Neural cell (in vitro differentiated cells): Measurements from ENCODE around the gene ARL14EPL.

Source experiments
- CTCF ChIP-seq: fragments of 450-650 bp; IDR thresholded peaks from 2 replicates; pipeline ENCODE4 v1.5.1; 2014; ENCODE audit warnings: antibody characterized with exemption, mild to moderate bottlenecking, moderate library complexity; ENCODE audit not compliant: poor library complexity, severe bottlenecking
- EP300 ChIP-seq: fragments of 450-650 bp; conservative IDR thresholded peaks from 2 replicates; pipeline ENCODE4 v1.6.1; 2014; ENCODE audit warnings: antibody characterized with exemption, mild to moderate bottlenecking, moderate library complexity; ENCODE audit not compliant: poor library complexity, severe bottlenecking
- EZH2 ChIP-seq: fragments of 200-600, 300-800 bp; shearing (Covaris generic), sonication (generic); IDR thresholded peaks from 2 replicates; pipeline ENCODE4 v1.6.1; 2014; ENCODE audit warnings: antibody characterized with exemption, low read length, borderline replicate concordance, mild to moderate bottlenecking; ENCODE audit not compliant: insufficient read depth, poor library complexity, severe bottlenecking
- POLR2AphosphoS5 ChIP-seq: IDR thresholded peaks from 2 replicates; pipeline ENCODE4 v1.6.1; 2012
- REST ChIP-seq: IDR thresholded peaks from 2 replicates; pipeline ENCODE4 v1.6.1; 2012; ENCODE audit warnings: borderline replicate concordance
- SMC3 ChIP-seq: fragments of 450-650 bp; conservative IDR thresholded peaks from 2 replicates; pipeline ENCODE4 v1.6.1; 2014; ENCODE audit warnings: antibody characterized with exemption, mild to moderate bottlenecking, moderate library complexity; ENCODE audit not compliant: poor library complexity
- TAF1 ChIP-seq: IDR thresholded peaks from 2 replicates; pipeline ENCODE4 v1.6.1; 2012; ENCODE audit warnings: low read depth

DNA sequence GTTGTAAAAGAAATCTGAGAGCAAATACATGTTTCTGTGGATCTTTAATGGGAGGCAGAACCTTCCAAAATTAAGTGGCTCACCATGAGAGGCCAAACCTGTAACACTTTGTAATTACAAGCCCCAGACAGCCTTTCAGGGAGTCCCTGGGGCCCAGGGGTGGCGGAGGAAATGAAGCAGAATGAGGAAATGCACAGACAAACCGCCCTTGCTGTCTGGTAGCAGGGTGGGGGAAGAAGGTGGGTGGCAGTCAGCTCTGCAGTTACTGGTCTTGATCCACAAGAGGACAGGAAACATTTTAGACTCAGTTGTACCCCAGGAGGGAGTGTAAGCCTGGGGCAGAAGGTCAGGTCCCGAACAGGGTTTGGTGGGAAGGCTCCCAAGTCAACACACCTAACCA, 6.5 kb downstream of the ARL14EPL start:
- TF ChIP-seq CTCF: no peak
- no peak for TF ChIP-seq EZH2
- no peak for TF ChIP-seq REST
- no peak for TF ChIP-seq POLR2AphosphoS5
- TF ChIP-seq TAF1: no peak
- TF ChIP-seq EP300: no peak
- TF ChIP-seq SMC3: no peak
